Neural crest cell (in vitro differentiated cells): ENCODE data around the gene VWA5B2. TPM values are rescaled to one million over a fixed set of nuclear protein-coding genes. Genes with fewer than 3 reads are reported as not detected.

Source experiments
- DNase-seq: peaks from one replicate; pipeline ENCODE4 v3.0.0; 2021; ENCODE audit warnings: low read depth, mixed read lengths, low spot score
- H3K27ac Mint-ChIP-seq: one replicate; pipeline ENCODE4 v1.8.0; 2021; ENCODE audit warnings: mild to moderate bottlenecking, mixed read lengths; ENCODE audit not compliant: unreplicated experiment
- H3K27me3 Mint-ChIP-seq: 2 replicates; pipeline ENCODE4 v1.8.0; 2021; ENCODE audit warnings: low read depth, mild to moderate bottlenecking, mixed read lengths
- H3K36me3 Mint-ChIP-seq: 2 replicates; pipeline ENCODE4 v1.8.0; 2021; ENCODE audit warnings: low read depth, mild to moderate bottlenecking, mixed read lengths
- H3K4me1 Mint-ChIP-seq: 2 replicates; pipeline ENCODE4 v1.8.0; 2021; ENCODE audit warnings: mixed read lengths
- H3K4me3 Mint-ChIP-seq: one replicate; pipeline ENCODE4 v1.8.0; 2021; ENCODE audit warnings: mild to moderate bottlenecking, mixed read lengths
- H3K9me3 Mint-ChIP-seq: 2 replicates; pipeline ENCODE4 v1.8.0; 2021; ENCODE audit warnings: mixed read lengths
- CTCF ChIP-seq: fragments of 200-600 bp; sonication (generic); conservative IDR thresholded peaks from 2 replicates; pipeline ENCODE4 v1.5.0; 2021; ENCODE audit warnings: antibody characterized with exemption, mild to moderate bottlenecking
- total RNA-seq: library from RNA; stranded (reverse); gene quantifications from 2 replicates; pipeline ENCODE4 v1.2.1, GENCODE V29; 2021

Gene VWA5B2
- total RNA-seq, 1 donor from 2014 or later = 0.56 TPM

DNA sequence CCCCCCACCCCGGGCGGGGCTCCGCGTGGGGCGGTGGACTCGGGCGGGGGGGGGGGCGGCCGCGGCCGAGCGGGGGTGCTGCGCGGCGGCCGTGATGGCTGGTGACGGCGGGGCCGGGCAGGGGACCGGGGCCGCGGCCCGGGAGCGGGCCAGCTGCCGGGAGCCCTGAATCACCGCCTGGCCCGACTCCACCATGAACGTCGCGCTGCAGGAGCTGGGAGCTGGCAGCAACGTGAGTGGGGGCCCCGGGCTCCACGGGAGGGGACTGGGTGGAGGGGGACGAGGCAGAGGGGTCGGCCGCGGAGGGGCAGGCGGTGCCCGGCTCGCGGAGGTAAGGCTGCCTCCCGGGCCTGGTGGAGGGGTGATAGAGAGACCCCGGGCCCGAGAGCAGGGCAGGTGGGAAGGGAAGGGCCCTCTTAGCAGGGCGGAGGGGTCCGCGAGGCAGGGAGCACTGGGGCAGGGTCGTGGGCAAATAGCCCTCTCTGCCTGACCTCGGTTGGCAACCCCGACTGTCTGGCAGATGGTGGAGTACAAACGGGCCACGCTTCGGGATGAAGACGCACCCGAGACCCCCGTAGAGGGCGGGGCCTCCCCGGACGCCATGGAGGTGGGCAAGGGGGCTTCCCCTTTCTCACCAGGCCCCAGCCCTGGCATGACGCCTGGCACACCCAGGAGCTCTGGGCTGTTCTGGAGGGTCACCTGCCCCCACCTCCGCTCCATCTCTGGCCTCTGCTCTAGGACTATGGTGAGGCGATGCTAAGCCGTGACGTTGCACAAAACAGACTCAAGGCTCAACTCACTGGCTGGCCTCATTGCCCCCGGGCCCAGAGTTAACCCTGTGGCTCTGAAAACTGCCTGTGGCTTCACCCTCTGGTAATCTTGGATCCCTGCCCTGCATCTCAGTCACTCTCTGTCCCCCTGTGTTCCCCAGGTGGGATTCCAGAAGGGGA lies 46.9 kb downstream of the VWA5B2 start, which contains the start of gene ECE2:
Gene ECE2, plus strand, starts transcription at position 62 of the 950 bp plus-strand sequence. Its CDS starts 132 bp downstream, at position 194.
- peaks cover 36% of the 10 kb centered on the region for H3K27me3 Mint-ChIP-seq
- no peak within 1 kb of the TSS for H3K4me3 Mint-ChIP-seq
- no peaks in the 10 kb centered on the region for H3K9me3 Mint-ChIP-seq
- H3K27ac Mint-ChIP-seq = peak within 1 kb of the TSS; percentile 37
- no peaks in the 10 kb centered on the region for H3K4me1 Mint-ChIP-seq
- DNase-seq = no peak
- TF ChIP-seq CTCF = no peak
- no peaks in the 10 kb centered on the region for H3K36me3 Mint-ChIP-seq

DNA sequence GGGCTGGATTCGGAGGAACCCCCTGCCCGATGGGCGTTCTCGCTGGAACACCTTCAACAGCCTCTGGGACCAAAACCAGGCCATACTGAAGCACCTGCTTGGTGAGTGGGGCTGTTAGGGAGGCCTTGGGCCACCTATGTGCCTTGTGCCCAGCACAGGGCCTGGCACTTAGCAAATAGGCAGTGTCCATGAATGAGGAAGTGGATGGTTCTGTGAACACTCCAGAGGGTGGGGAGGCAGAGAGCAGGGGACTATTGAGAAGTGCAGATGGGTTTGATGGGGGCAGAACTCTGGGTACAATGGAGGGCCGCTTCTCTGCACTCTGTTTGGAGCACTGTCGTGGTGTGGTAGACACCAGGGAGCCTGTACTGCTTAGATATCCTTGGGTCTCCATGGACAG lies 48.0 kb downstream of the VWA5B2 start:
- no peak for TF ChIP-seq CTCF
- H3K27me3 Mint-ChIP-seq = peaks cover 27% of the 10 kb centered on the region
- no peaks in the 10 kb centered on the region for H3K9me3 Mint-ChIP-seq

GRCh38 chr3:184282941-184283340 lies 53.6 kb downstream of the VWA5B2 start:
- Mint-ChIP-seq H3K9me3 (no peaks in the 10 kb centered on the region), H3K4me3 (no peak overlapping the region), H3K4me1 (peaks cover 6% of the 10 kb centered on the region), H3K27me3 (peaks cover 44% of the 10 kb centered on the region), H3K36me3 (no peaks in the 10 kb centered on the region), H3K27ac (no peak overlapping the region)
- TF ChIP-seq CTCF = no peak
- DNase-seq = no peak

More for the DNA sequence above, 48.0 kb downstream of the VWA5B2 start:
- no peak overlapping the region for H3K27ac Mint-ChIP-seq
- no peaks in the 10 kb centered on the region for H3K4me1 Mint-ChIP-seq
- DNase-seq = no peak
- no peaks in the 10 kb centered on the region for H3K36me3 Mint-ChIP-seq
- no peak overlapping the region for H3K4me3 Mint-ChIP-seq

- Mint-ChIP-seq H3K4me3 (no peak overlapping the region), H3K27ac (no peak overlapping the region)
Measured at GRCh38 chr3:184283681-184284080, 54.3 kb downstream of the VWA5B2 start.

GRCh38 chr3:184284696-184285095 lies 55.3 kb downstream of the VWA5B2 start:
- peaks cover 6% of the 10 kb centered on the region for H3K4me1 Mint-ChIP-seq
- DNase-seq = peak; percentile 50
- H3K4me3 Mint-ChIP-seq = no peak overlapping the region
- TF ChIP-seq CTCF = peak; percentile 60
- H3K27me3 Mint-ChIP-seq = peaks cover 49% of the 10 kb centered on the region
- H3K36me3 Mint-ChIP-seq = no peaks in the 10 kb centered on the region
- H3K9me3 Mint-ChIP-seq = no peaks in the 10 kb centered on the region
- no peak overlapping the region for H3K27ac Mint-ChIP-seq

More at GRCh38 chr3:184283681-184284080, 54.3 kb downstream of the VWA5B2 start:
- no peaks in the 10 kb centered on the region for H3K36me3 Mint-ChIP-seq
- H3K4me1 Mint-ChIP-seq = peaks cover 6% of the 10 kb centered on the region
- DNase-seq = no peak
- H3K9me3 Mint-ChIP-seq = no peaks in the 10 kb centered on the region
- peaks cover 46% of the 10 kb centered on the region for H3K27me3 Mint-ChIP-seq
- TF ChIP-seq CTCF = no peak
